K562 (cell line): ENCODE results near the gene BGN.

ENCODE experiments used
- CCNT2 ChIP-seq: IDR thresholded peaks from 2 replicates; pipeline ENCODE4 v1.6.1; 2011; ENCODE audit warnings: borderline replicate concordance, low read depth, mild to moderate bottlenecking, moderate library complexity, mixed read lengths, low read length; ENCODE audit not compliant: insufficient read length; ENCODE audit errors: extremely low read depth
- CREB5 ChIP-seq: fragments of 250-450 bp; sonication (Bioruptor Pico); IDR thresholded peaks from 2 replicates; pipeline ENCODE4 v1.5.0; 2020; ENCODE audit warnings: mild to moderate bottlenecking
- E2F5 ChIP-seq: sonication (generic); formaldehyde crosslinking; IDR thresholded peaks from 2 replicates; pipeline ENCODE4 v1.8.0; 2022; ENCODE audit warnings: mild to moderate bottlenecking, missing genetic modification reagents
- FOXK2 ChIP-seq, 2 experiments: fragments of 450-650 bp; IDR thresholded peaks in 1 of 2; conservative IDR thresholded peaks in 1 of 2; 2 replicates each; pipeline ENCODE4 v1.6.1; 2016; ENCODE audit warnings: low read depth in 2 of 2, mild to moderate bottlenecking in 1 of 2
- HDAC8 ChIP-seq: fragments of 450-650 bp; IDR thresholded peaks from 2 replicates; pipeline ENCODE4 v1.6.1; 2016; ENCODE audit warnings: mild to moderate bottlenecking, missing genetic modification characterization, moderate library complexity, missing compliant biosample characterization
- POLR2A ChIP-seq: fragments of 450-650 bp; conservative IDR thresholded peaks from 2 replicates; pipeline ENCODE4 v1.6.1; 2016
- SMC3 ChIP-seq: conservative IDR thresholded peaks from 2 replicates; pipeline ENCODE4 v1.6.1; 2011; ENCODE audit warnings: low read depth, low read length, improper control_type of control experiment; ENCODE audit not compliant: insufficient read depth
- SP1 ChIP-seq: sonication (generic); formaldehyde crosslinking; IDR thresholded peaks from 2 replicates; pipeline ENCODE4 v1.8.1; 2022; ENCODE audit warnings: mild to moderate bottlenecking, missing genetic modification reagents
- STAT5A ChIP-seq: IDR thresholded peaks from 2 replicates; pipeline ENCODE4 v1.6.1; 2012; ENCODE audit warnings: low read length, inconsistent platforms, borderline replicate concordance
- ZNF407 ChIP-seq: fragments of 450-650 bp; IDR thresholded peaks from 2 replicates; pipeline ENCODE4 v1.6.1; 2016; ENCODE audit warnings: low read depth
- TF ChIP-seq, protein P1 (sequence below): sonication (generic); formaldehyde crosslinking; IDR thresholded peaks from 2 replicates; pipeline ENCODE4 v1.8.1; 2023; ENCODE audit warnings: mild to moderate bottlenecking, missing genetic modification reagents
- TF ChIP-seq, protein P2 (sequence below): sonication (generic); formaldehyde crosslinking; IDR thresholded peaks from 2 replicates; pipeline ENCODE4 v1.8.1; 2023; ENCODE audit warnings: mild to moderate bottlenecking, missing genetic modification reagents
- TF ChIP-seq, protein P3 (sequence below), 3 experiments: IDR thresholded peaks in 2 of 3; conservative IDR thresholded peaks in 1 of 3; 2 replicates each; pipeline ENCODE4 v1.5.1; 2011 to 2012; ENCODE audit warnings: low read length in 3 of 3, mild to moderate bottlenecking in 3 of 3, control low read depth in 2 of 3, improper control_type of control experiment in 1 of 3, inconsistent platforms in 1 of 3, low read depth in 1 of 3, mixed read lengths in 1 of 3, moderate library complexity in 1 of 3; ENCODE audit not compliant: insufficient read depth in 2 of 3

GRCh38 chrX:153537526-153538295 lies 42.9 kb downstream of the BGN start:
- no peak for TF ChIP-seq ZNF407
- TF ChIP-seq FOXK2 (conservative IDR thresholded peaks at IDR 0.05 in 1 of 2, IDR thresholded peaks at IDR 0.05 in 1 of 2; ENCODE audit: low read depth in 2 of 2) = no peak
- TF ChIP-seq SMC3 = no peak
- TF ChIP-seq HDAC8 (tag) = no peak
- TF ChIP-seq, protein P1, sequence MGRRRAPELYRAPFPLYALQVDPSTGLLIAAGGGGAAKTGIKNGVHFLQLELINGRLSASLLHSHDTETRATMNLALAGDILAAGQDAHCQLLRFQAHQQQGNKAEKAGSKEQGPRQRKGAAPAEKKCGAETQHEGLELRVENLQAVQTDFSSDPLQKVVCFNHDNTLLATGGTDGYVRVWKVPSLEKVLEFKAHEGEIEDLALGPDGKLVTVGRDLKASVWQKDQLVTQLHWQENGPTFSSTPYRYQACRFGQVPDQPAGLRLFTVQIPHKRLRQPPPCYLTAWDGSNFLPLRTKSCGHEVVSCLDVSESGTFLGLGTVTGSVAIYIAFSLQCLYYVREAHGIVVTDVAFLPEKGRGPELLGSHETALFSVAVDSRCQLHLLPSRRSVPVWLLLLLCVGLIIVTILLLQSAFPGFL (CRISPR knock-in tag) = no peak
- TF ChIP-seq CREB5 = no peak
- TF ChIP-seq CCNT2 = no peak
- no peak for TF ChIP-seq POLR2A
- no peak for TF ChIP-seq SP1 (CRISPR knock-in tag)
- TF ChIP-seq STAT5A = no peak
- TF ChIP-seq, protein P2, sequence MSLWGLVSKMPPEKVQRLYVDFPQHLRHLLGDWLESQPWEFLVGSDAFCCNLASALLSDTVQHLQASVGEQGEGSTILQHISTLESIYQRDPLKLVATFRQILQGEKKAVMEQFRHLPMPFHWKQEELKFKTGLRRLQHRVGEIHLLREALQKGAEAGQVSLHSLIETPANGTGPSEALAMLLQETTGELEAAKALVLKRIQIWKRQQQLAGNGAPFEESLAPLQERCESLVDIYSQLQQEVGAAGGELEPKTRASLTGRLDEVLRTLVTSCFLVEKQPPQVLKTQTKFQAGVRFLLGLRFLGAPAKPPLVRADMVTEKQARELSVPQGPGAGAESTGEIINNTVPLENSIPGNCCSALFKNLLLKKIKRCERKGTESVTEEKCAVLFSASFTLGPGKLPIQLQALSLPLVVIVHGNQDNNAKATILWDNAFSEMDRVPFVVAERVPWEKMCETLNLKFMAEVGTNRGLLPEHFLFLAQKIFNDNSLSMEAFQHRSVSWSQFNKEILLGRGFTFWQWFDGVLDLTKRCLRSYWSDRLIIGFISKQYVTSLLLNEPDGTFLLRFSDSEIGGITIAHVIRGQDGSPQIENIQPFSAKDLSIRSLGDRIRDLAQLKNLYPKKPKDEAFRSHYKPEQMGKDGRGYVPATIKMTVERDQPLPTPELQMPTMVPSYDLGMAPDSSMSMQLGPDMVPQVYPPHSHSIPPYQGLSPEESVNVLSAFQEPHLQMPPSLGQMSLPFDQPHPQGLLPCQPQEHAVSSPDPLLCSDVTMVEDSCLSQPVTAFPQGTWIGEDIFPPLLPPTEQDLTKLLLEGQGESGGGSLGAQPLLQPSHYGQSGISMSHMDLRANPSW (CRISPR knock-in tag) = no peak
- TF ChIP-seq, protein P3, sequence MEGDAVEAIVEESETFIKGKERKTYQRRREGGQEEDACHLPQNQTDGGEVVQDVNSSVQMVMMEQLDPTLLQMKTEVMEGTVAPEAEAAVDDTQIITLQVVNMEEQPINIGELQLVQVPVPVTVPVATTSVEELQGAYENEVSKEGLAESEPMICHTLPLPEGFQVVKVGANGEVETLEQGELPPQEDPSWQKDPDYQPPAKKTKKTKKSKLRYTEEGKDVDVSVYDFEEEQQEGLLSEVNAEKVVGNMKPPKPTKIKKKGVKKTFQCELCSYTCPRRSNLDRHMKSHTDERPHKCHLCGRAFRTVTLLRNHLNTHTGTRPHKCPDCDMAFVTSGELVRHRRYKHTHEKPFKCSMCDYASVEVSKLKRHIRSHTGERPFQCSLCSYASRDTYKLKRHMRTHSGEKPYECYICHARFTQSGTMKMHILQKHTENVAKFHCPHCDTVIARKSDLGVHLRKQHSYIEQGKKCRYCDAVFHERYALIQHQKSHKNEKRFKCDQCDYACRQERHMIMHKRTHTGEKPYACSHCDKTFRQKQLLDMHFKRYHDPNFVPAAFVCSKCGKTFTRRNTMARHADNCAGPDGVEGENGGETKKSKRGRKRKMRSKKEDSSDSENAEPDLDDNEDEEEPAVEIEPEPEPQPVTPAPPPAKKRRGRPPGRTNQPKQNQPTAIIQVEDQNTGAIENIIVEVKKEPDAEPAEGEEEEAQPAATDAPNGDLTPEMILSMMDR (IDR thresholded peaks at IDR 0.05 in 2 of 3, conservative IDR thresholded peaks at IDR 0.05 in 1 of 3; ENCODE audit: insufficient read depth in 2 of 3, low read depth in 1 of 3, low read length in 3 of 3) = no peak
- no peak for TF ChIP-seq E2F5 (CRISPR knock-in tag)
